ENCODE data around the gene TNFRSF8. TPM values are rescaled to one million over a fixed set of nuclear protein-coding genes. Genes with fewer than 3 reads are reported as not detected.
"Not testable (repeated sequence)": the region's sequence is repeated elsewhere in the genome, so short reads cannot be mapped to it uniquely, and the experiment has no call there.

TNFRSF8 gene
- 36.9 and 37.6 TPM in 2 replicates for total RNA-seq

- intact Hi-C loops (cut with micrococcal nuclease), result loop anchor here (1.0 to 10.0 kb wide), 2 partner anchors 16 to 91 kb away; no protein-coding TSS in a partner anchor
These were observed at the start of gene TNFRSF8 for GRCh38 chr1:12063141-12064072. TSS of gene TNFRSF8 (plus strand) at chr1:12063303. CDS start at chr1:12063599, 296 bp downstream.

- intact Hi-C loops (cut with micrococcal nuclease), result no loop called here
These were observed 48.7 kb upstream of the TNFRSF8 start for GRCh38 chr1:12014141-12014991.

- intact Hi-C loops (cut with micrococcal nuclease), result loop anchor here (5.0 kb wide), 1 partner anchor 52 kb away; no protein-coding TSS in a partner anchor
These were observed 48.1 kb upstream of the TNFRSF8 start for GRCh38 chr1:12015001-12015491.

- intact Hi-C loops (cut with micrococcal nuclease), result loop anchor here (5.0 kb wide), 1 partner anchor 52 kb away; no protein-coding TSS in a partner anchor
These were observed 47.6 kb upstream of the TNFRSF8 start for GRCh38 chr1:12015499-12015898.

GRCh38 chr1:12016182-12016581, 46.9 kb upstream of the TNFRSF8 start:
- intact Hi-C loops (cut with micrococcal nuclease), result loop anchor here (5.0 kb wide), 1 partner anchor 51 kb away; no protein-coding TSS in a partner anchor

- intact Hi-C loops (cut with micrococcal nuclease), result loop anchor here (1.0 to 5.0 kb wide), 3 partner anchors 47 to 112 kb away; partner anchors contain the start of gene KIAA2013
These were observed 43.1 kb upstream of the TNFRSF8 start for GRCh38 chr1:12019858-12020509.

- intact Hi-C loops (cut with micrococcal nuclease), result no loop called here
These were observed 41.5 kb upstream of the TNFRSF8 start for GRCh38 chr1:12021616-12022015.

GRCh38 chr1:12022036-12022435, 41.1 kb upstream of the TNFRSF8 start:
- intact Hi-C loops (cut with micrococcal nuclease), result no loop called here

- intact Hi-C loops (cut with micrococcal nuclease), result no loop called here
These were observed 36.5 kb upstream of the TNFRSF8 start for GRCh38 chr1:12026586-12026985.

- intact Hi-C loops (cut with micrococcal nuclease), result no loop called here
These were observed 34.9 kb upstream of the TNFRSF8 start for GRCh38 chr1:12028248-12028647.

GRCh38 chr1:12028957-12029511, 34.1 kb upstream of the TNFRSF8 start:
- intact Hi-C loops (cut with micrococcal nuclease), result no loop called here

GRCh38 chr1:12029720-12030339, 33.3 kb upstream of the TNFRSF8 start:
- intact Hi-C loops (cut with micrococcal nuclease), result loop anchor here (2.0 kb wide), 1 partner anchor 191 kb away; no protein-coding TSS in a partner anchor

- intact Hi-C loops (cut with micrococcal nuclease), result loop anchor here (2.0 kb wide), 1 partner anchor 193 kb away; no protein-coding TSS in a partner anchor
These were observed 31.8 kb upstream of the TNFRSF8 start for GRCh38 chr1:12031039-12031980.

GRCh38 chr1:12032161-12032621, 30.9 kb upstream of the TNFRSF8 start:
- intact Hi-C loops (cut with micrococcal nuclease), result no loop called here

GRCh38 chr1:12033441-12033840, 29.7 kb upstream of the TNFRSF8 start:
- intact Hi-C loops (cut with micrococcal nuclease), result not testable (repeated sequence)

- intact Hi-C loops (cut with micrococcal nuclease), result no loop called here
These were observed 28.7 kb upstream of the TNFRSF8 start for GRCh38 chr1:12034381-12034801.

GRCh38 chr1:12035312-12035711, 27.8 kb upstream of the TNFRSF8 start:
- intact Hi-C loops (cut with micrococcal nuclease), result no loop called here

GRCh38 chr1:12037486-12038355, 25.4 kb upstream of the TNFRSF8 start:
- intact Hi-C loops (cut with micrococcal nuclease), result no loop called here

All from T-helper 2 cell treated with Interferon-gamma antibody and Interleukin-4, amounts not matched to agents 100 ng/mL and 5 ng/mL, for 36 hours (primary cell).